ENCODE measurements around the gene ROR1. TPM values are rescaled to one million over a fixed set of nuclear protein-coding genes. Genes with fewer than 3 reads are reported as not detected.
A peak's percentile ranks its signal among the peaks of the same experiment; 100 is the strongest.

Gene ROR1
- total RNA-seq, 1 experiment from 2014 or later: 2.7 TPM

- no peaks in the 10 kb centered on the region for H4K20me1 ChIP-seq (ENCODE audit: insufficient read depth)
- POLR2A ChIA-PET: no interaction called here
Measured at GRCh38 chr1:63868268-63868781, 94.5 kb downstream of the ROR1 start.

More at GRCh38 chr1:63868268-63868781, 94.5 kb downstream of the ROR1 start:
- TF ChIP-seq EGR1 (IDR thresholded peaks at IDR 0.05; ENCODE audit: low read depth): no peak
- TF ChIP-seq FOSL1 (IDR thresholded peaks at IDR 0.05; ENCODE audit: low read depth): peak; percentile 88
- no peak for TF ChIP-seq RAD21 (IDR thresholded peaks at IDR 0.05; ENCODE audit: low read depth)
- TF ChIP-seq EZH2phosphoT487 (IDR thresholded peaks at IDR 0.05; ENCODE audit: borderline replicate concordance): no peak
- peak; percentile 62 for TF ChIP-seq CBX3 (IDR thresholded peaks at IDR 0.05; ENCODE audit: low read depth)
- TF ChIP-seq JUND (IDR thresholded peaks at IDR 0.05): peak; percentile 66
- no peak for TF ChIP-seq REST (IDR thresholded peaks at IDR 0.05; ENCODE audit: low read depth)
- no peak for TF ChIP-seq ZFX (IDR thresholded peaks at IDR 0.05)
- TF ChIP-seq, protein P1, sequence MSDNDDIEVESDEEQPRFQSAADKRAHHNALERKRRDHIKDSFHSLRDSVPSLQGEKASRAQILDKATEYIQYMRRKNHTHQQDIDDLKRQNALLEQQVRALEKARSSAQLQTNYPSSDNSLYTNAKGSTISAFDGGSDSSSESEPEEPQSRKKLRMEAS (IDR thresholded peaks at IDR 0.05): 0 out of 2 replicates have a peak, but pooled peaks have one; percentile 15
- TF ChIP-seq SP1 (IDR thresholded peaks at IDR 0.05; ENCODE audit: low read depth): peak; percentile 35; the same call in 1 of the 2 replicates
- no peak for TF ChIP-seq TCF7L2 (IDR thresholded peaks at IDR 0.05; ENCODE audit: borderline replicate concordance, extremely low read depth, insufficient read depth, insufficient read length)
- TF ChIP-seq CTCF (IDR thresholded peaks at IDR 0.05 in 2 of 3, conservative IDR thresholded peaks at IDR 0.05 in 1 of 3; ENCODE audit: borderline replicate concordance in 1 of 3, insufficient read depth in 1 of 3, low read depth in 2 of 3, low read length in 2 of 3): peak in 1 of 3 experiments; percentile 19; a peak in 2 of 6 replicates
- Histone ChIP-seq H3K9ac (ENCODE audit: low read length) (no peak overlapping the region), H3K4me3 (replicated peaks in 1 of 2; ENCODE audit: low read depth in 1 of 2, low read length in 2 of 2) (no peak overlapping the region), H3K4me2 (ENCODE audit: low read length) (peak overlapping the region; percentile 30), H3K27me3 (ENCODE audit: insufficient read depth, low read length) (no peaks in the 10 kb centered on the region), H3K9me2 (ENCODE audit: insufficient read depth) (no peaks in the 10 kb centered on the region), H2AFZ (ENCODE audit: low read depth, low read length, poor library complexity, severe bottlenecking) (no peak overlapping the region), H3K79me2 (ENCODE audit: insufficient read depth, low read length) (no peaks in the 10 kb centered on the region), H3K4me1 (ENCODE audit: control insufficient read depth in 1 of 2, insufficient read depth in 2 of 2, low read length in 2 of 2) (peaks cover 3 to 17% of the 10 kb centered on the region in 2 experiments; a peak in 3 of 4 replicates), H3K27ac (ENCODE audit: low read depth, low read length) (no peak overlapping the region), H3K9me3 (ENCODE audit: control insufficient read depth in 1 of 2, insufficient read depth in 1 of 2, low read depth in 1 of 2, low read length in 2 of 2) (no peaks in the 10 kb centered on the region), H3K36me3 (ENCODE audit: control insufficient read depth in 1 of 2, insufficient read depth in 2 of 2, low read length in 2 of 2) (no peaks in the 10 kb centered on the region)
- DNase-seq (ENCODE audit: low read depth, low spot score) (peak; percentile 51), ATAC-seq (peak; percentile 90)
- CTCF ChIA-PET: interaction anchor here (1.1 to 1.6 kb wide), 2 partner anchors 176 to 295 kb away, joined by 3 to 5 read pairs; no protein-coding TSS in a partner anchor
- RAD21 ChIA-PET (ENCODE audit: low non-redundant PET in 1 of 2, low total read pairs in 2 of 2, uncharacterized antibody in 2 of 2, unreplicated experiment in 2 of 2): interaction anchor here in 1 of 2 experiments (1.3 kb wide), 1 partner anchor 176 kb away, joined by 4 read pairs; no protein-coding TSS in a partner anchor
- intact Hi-C loops (cut with micrococcal nuclease): no loop called here
- BruUV-seq (replicated peaks): no TSS peak

All from HCT116 (cell line).